Measurements from ENCODE around the gene EIF3B. TPM values are rescaled to one million over a fixed set of nuclear protein-coding genes. Genes with fewer than 3 reads are reported as not detected.
"Not testable (repeated sequence)": the region's sequence is repeated elsewhere in the genome, so short reads cannot be mapped to it uniquely, and the experiment has no call there.

EIF3B gene
- 120 to 135 TPM (median 121 TPM) in 3 replicates for total RNA-seq
- long read RNA-seq, transcript EIF3B-201 (19 exons, 3,055 nt), result major isoform, 243 of 561 reads
- long read RNA-seq, transcript EIF3B-202 (19 exons, 2,966 nt), result minor isoform, 197 of 561 reads
- long read RNA-seq, partial matches to known transcripts, result 64 of 561 reads
- long read RNA-seq, other reads (novel, unspliced or antisense), result 57 of 561 reads

GRCh38 chr7:2354186-2354938, at the start of gene EIF3B:
Gene EIF3B, plus strand, starts transcription at chr7:2354827. Its CDS starts 95 bp downstream, at chr7:2354922.
- H3K36me3 Mint-ChIP-seq (ENCODE audit: low read depth), result peaks cover 2% of the 10 kb centered on the region
- DNase-seq (ENCODE audit: low spot score), result no peak
- peaks cover 34% of the 10 kb centered on the region for H3K4me1 Mint-ChIP-seq (ENCODE audit: low read depth)
- TF ChIP-seq, protein P1, sequence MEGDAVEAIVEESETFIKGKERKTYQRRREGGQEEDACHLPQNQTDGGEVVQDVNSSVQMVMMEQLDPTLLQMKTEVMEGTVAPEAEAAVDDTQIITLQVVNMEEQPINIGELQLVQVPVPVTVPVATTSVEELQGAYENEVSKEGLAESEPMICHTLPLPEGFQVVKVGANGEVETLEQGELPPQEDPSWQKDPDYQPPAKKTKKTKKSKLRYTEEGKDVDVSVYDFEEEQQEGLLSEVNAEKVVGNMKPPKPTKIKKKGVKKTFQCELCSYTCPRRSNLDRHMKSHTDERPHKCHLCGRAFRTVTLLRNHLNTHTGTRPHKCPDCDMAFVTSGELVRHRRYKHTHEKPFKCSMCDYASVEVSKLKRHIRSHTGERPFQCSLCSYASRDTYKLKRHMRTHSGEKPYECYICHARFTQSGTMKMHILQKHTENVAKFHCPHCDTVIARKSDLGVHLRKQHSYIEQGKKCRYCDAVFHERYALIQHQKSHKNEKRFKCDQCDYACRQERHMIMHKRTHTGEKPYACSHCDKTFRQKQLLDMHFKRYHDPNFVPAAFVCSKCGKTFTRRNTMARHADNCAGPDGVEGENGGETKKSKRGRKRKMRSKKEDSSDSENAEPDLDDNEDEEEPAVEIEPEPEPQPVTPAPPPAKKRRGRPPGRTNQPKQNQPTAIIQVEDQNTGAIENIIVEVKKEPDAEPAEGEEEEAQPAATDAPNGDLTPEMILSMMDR (IDR thresholded peaks at IDR 0.05), result no peak
- peak within 1 kb of the TSS; percentile 100 for H3K27ac Mint-ChIP-seq (ENCODE audit: unreplicated experiment)
- H3K27me3 Mint-ChIP-seq (ENCODE audit: low read depth), result no peaks in the 10 kb centered on the region
- peak within 1 kb of the TSS; percentile 89 for H3K4me3 Mint-ChIP-seq (ENCODE audit: unreplicated experiment)
- no peaks in the 10 kb centered on the region for H3K9me3 Mint-ChIP-seq (ENCODE audit: low read depth)

- DNase-seq (ENCODE audit: low spot score); H3K27ac Mint-ChIP-seq (ENCODE audit: unreplicated experiment); H3K9me3 Mint-ChIP-seq (ENCODE audit: low read depth); H3K36me3 Mint-ChIP-seq (ENCODE audit: low read depth); H3K27me3 Mint-ChIP-seq (ENCODE audit: low read depth); H3K4me3 Mint-ChIP-seq (ENCODE audit: unreplicated experiment): not testable (repeated sequence)
- peaks cover 23% of the 10 kb centered on the region for H3K4me1 Mint-ChIP-seq (ENCODE audit: low read depth)
These were observed 49.4 kb upstream of the EIF3B start for GRCh38 chr7:2305258-2305657.

DNA sequence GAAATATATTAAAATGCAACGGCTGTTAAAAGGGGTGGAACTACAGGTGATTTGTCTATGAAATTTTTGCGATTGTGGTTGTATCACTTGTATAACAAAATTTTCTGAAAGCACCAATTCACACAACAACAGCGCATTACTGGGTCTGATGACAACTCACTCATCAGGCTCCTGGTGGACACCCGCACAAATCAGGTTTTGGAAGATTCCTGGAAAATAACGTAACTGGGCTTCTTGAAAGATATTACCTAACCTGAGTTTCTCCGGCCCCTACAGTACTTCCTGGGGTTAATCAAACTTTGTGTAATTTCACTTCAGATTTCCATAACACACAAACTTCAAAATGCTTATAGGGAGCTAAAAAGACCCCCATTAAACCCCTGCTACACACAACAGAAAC, 47.9 kb upstream of the EIF3B start:
- no peak overlapping the region for H3K4me3 Mint-ChIP-seq (ENCODE audit: unreplicated experiment)
- TF ChIP-seq, protein P1 (IDR thresholded peaks at IDR 0.05), result no peak
- H3K9me3 Mint-ChIP-seq (ENCODE audit: low read depth), result no peaks in the 10 kb centered on the region
- peaks cover 2% of the 10 kb centered on the region for H3K36me3 Mint-ChIP-seq (ENCODE audit: low read depth)
- H3K4me1 Mint-ChIP-seq (ENCODE audit: low read depth), result peaks cover 26% of the 10 kb centered on the region
- DNase-seq (ENCODE audit: low spot score), result no peak
- no peaks in the 10 kb centered on the region for H3K27me3 Mint-ChIP-seq (ENCODE audit: low read depth)
- peak overlapping the region; percentile 27 for H3K27ac Mint-ChIP-seq (ENCODE audit: unreplicated experiment)

DNA sequence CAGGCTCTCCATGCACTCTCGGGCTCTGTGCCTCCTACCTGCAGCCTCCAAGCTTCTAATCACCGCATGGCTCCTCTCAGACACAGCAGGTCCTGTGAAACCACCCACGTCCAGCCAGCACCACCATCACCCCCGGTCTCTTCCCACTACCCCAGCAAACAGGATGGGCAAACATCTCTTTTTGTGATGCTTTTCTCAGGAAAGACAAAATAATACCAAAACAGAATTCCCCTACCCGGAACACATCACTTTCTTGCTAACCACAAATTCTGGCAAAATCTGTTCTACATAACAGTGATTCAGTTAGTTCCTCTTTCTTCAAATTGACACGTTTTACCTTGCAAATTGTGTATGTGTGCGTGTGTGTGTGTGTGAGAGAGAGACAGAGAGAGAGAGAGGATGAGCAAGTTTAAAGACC, 46.9 kb upstream of the EIF3B start:
- no peak overlapping the region for H3K27ac Mint-ChIP-seq (ENCODE audit: unreplicated experiment)
- H3K9me3 Mint-ChIP-seq (ENCODE audit: low read depth), result no peaks in the 10 kb centered on the region
- H3K36me3 Mint-ChIP-seq (ENCODE audit: low read depth), result peaks cover 2% of the 10 kb centered on the region
- no peak for DNase-seq (ENCODE audit: low spot score)
- no peak overlapping the region for H3K4me3 Mint-ChIP-seq (ENCODE audit: unreplicated experiment)
- peaks cover 35% of the 10 kb centered on the region for H3K4me1 Mint-ChIP-seq (ENCODE audit: low read depth)
- TF ChIP-seq, protein P1 (IDR thresholded peaks at IDR 0.05), result no peak
- no peaks in the 10 kb centered on the region for H3K27me3 Mint-ChIP-seq (ENCODE audit: low read depth)

DNA sequence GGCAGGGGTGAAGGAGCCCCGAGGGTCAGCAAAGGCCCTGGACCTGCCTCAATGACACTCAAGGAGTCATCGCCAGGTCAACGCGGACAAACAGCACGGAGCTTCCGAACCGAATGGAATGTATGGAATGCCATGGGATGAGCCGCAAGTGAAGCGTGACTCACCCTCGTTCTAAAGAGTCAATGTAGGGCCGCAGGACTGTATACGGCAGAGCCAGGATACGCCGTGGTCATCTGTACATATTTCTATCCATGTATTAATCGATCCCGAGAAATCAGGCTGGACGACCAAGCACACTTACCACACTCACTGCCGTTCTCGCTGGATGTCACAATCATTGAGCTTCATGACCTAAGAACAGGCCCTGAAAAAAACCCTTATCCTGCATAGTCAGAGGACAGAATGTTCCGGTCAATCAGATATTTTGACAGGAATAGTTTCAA, 44.7 kb upstream of the EIF3B start:
- Mint-ChIP-seq H3K27me3 (ENCODE audit: low read depth) (no peaks in the 10 kb centered on the region), H3K36me3 (ENCODE audit: low read depth) (peaks cover 2% of the 10 kb centered on the region), H3K9me3 (ENCODE audit: low read depth) (no peaks in the 10 kb centered on the region), H3K4me1 (ENCODE audit: low read depth) (peaks cover 43% of the 10 kb centered on the region), H3K4me3 (ENCODE audit: unreplicated experiment) (peak overlapping the region; percentile 44), H3K27ac (ENCODE audit: unreplicated experiment) (peak overlapping the region; percentile 93)
- DNase-seq (ENCODE audit: low spot score), result no peak
- TF ChIP-seq, protein P1 (IDR thresholded peaks at IDR 0.05), result no peak

All from chondrocyte (in vitro differentiated cells).